Endodermal cell (in vitro differentiated cells): ENCODE measurements around the gene SPRED1. TPM values are rescaled to one million over a fixed set of nuclear protein-coding genes. Genes with fewer than 3 reads are reported as not detected.

Experiments used
- DNase-seq: peaks from one replicate; pipeline ENCODE4 v3.0.0-alpha.2; 2017
- H3K27ac ChIP-seq: 2 replicates; pipeline ENCODE4 v1.5.1; 2013; ENCODE audit warnings: mild to moderate bottlenecking, low read depth, low read length, moderate library complexity
- H3K27me3 ChIP-seq: 2 replicates; pipeline ENCODE4 v1.6.1; 2013; ENCODE audit warnings: mild to moderate bottlenecking, low read length, moderate library complexity; ENCODE audit not compliant: insufficient read depth, control insufficient read depth, poor library complexity, severe bottlenecking
- H3K36me3 ChIP-seq: 2 replicates; pipeline ENCODE4 v1.7.0; 2013; ENCODE audit warnings: mild to moderate bottlenecking, low read length, moderate library complexity; ENCODE audit not compliant: control insufficient read depth, insufficient read depth
- H3K4me1 ChIP-seq: one replicate; pipeline ENCODE4 v1.7.0; 2013; ENCODE audit warnings: low read length; ENCODE audit not compliant: control insufficient read depth, insufficient read depth
- H3K4me3 ChIP-seq: 2 replicates; pipeline ENCODE4 v1.5.1; 2013; ENCODE audit warnings: mild to moderate bottlenecking, low read length, moderate library complexity
- H3K9ac ChIP-seq: 2 replicates; pipeline ENCODE4 v1.6.1; 2013; ENCODE audit warnings: mild to moderate bottlenecking, low read length, moderate library complexity; ENCODE audit not compliant: poor library complexity, severe bottlenecking; ENCODE audit errors: extremely low read depth
- H3K9me3 ChIP-seq: 2 replicates; pipeline ENCODE4 v1.6.1; 2013; ENCODE audit warnings: mild to moderate bottlenecking, low read length, moderate library complexity; ENCODE audit not compliant: control insufficient read depth
- H3K27ac Mint-ChIP-seq: 2 replicates; pipeline ENCODE4 v1.8.0; 2020; ENCODE audit warnings: mixed read lengths
- H3K27me3 Mint-ChIP-seq: 2 replicates; pipeline ENCODE4 v1.8.0; 2021; ENCODE audit warnings: mild to moderate bottlenecking, mixed read lengths; ENCODE audit not compliant: insufficient read depth
- H3K36me3 Mint-ChIP-seq: 2 replicates; pipeline ENCODE4 v1.8.0; 2020; ENCODE audit warnings: low read depth, mixed read lengths
- H3K4me1 Mint-ChIP-seq: 2 replicates; pipeline ENCODE4 v1.8.0; 2020; ENCODE audit warnings: mixed read lengths
- H3K4me3 Mint-ChIP-seq: 2 replicates; pipeline ENCODE4 v1.8.0; 2020; ENCODE audit warnings: mild to moderate bottlenecking, moderate library complexity, mixed read lengths
- H3K9me3 Mint-ChIP-seq: 2 replicates; pipeline ENCODE4 v1.8.0; 2020; ENCODE audit warnings: mild to moderate bottlenecking, mixed read lengths
- WGBS, 2 experiments: methylation state at CpG; one replicate each; pipeline versions ENCODE4 v1.1.5 to v1.1.7; 2013; ENCODE audit warnings: missing lambda C conversion rate in 2 of 2, mixed read lengths in 1 of 2; ENCODE audit not compliant: insufficient coverage in 1 of 2, insufficient read length in 1 of 2; 5-methylcytosine and 5-hydroxymethylcytosine counted together
- total RNA-seq, 2 donors: library from RNA; stranded (reverse); fragmentation: NEBNext Ultra II Directional in 1 of 2; extraction: Animal tissue kit (Norgen Biotek cat#: 25700) in 1 of 2; gene quantifications; 2 replicates in 1 of 2; 3 replicates in 1 of 2; pipeline ENCODE4 v1.2.1, GENCODE V29; 2021
- TF ChIP-seq, protein P1 (sequence below): fragments of 200-600 bp; sonication (generic); conservative IDR thresholded peaks from 2 replicates; pipeline ENCODE4 v1.5.0; 2021; ENCODE audit warnings: antibody characterized with exemption, mild to moderate bottlenecking

SPRED1 gene
- total RNA-seq, 2 donors from 2014 or later = 50.8 to 61.7 TPM

DNA sequence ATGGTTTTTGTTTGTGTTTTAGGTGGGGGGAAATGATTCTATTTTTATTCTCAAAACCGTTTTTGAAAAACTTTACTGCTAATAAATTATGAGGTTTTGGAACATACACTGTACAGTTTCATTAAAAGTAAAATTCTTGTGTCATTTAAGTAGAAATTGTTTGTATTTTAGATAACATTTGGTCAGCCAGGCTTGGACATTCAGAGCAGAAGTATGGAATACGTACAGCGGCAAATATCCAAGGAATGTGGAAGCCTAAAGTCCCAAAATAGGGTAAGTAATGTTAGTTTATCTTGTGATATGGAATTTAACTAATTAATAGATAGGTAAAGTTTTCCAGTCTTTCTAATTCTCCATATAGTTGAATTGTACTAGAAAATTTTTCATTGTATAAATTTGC, 96.6 kb downstream of the SPRED1 start:
- Histone ChIP-seq H3K9ac (no peak overlapping the region), H3K36me3 (peaks cover 97% of the 10 kb centered on the region), H3K4me1 (no peaks in the 10 kb centered on the region), H3K9me3 (no peaks in the 10 kb centered on the region), H3K4me3 (no peak overlapping the region), H3K27ac (no peak overlapping the region), H3K27me3 (no peaks in the 10 kb centered on the region)
- no peak for DNase-seq
- peaks cover 38% of the 10 kb centered on the region for H3K36me3 Mint-ChIP-seq
- no peaks in the 10 kb centered on the region for H3K27me3 Mint-ChIP-seq
- TF ChIP-seq, protein P1, sequence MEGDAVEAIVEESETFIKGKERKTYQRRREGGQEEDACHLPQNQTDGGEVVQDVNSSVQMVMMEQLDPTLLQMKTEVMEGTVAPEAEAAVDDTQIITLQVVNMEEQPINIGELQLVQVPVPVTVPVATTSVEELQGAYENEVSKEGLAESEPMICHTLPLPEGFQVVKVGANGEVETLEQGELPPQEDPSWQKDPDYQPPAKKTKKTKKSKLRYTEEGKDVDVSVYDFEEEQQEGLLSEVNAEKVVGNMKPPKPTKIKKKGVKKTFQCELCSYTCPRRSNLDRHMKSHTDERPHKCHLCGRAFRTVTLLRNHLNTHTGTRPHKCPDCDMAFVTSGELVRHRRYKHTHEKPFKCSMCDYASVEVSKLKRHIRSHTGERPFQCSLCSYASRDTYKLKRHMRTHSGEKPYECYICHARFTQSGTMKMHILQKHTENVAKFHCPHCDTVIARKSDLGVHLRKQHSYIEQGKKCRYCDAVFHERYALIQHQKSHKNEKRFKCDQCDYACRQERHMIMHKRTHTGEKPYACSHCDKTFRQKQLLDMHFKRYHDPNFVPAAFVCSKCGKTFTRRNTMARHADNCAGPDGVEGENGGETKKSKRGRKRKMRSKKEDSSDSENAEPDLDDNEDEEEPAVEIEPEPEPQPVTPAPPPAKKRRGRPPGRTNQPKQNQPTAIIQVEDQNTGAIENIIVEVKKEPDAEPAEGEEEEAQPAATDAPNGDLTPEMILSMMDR = no peak
- no peaks in the 10 kb centered on the region for H3K9me3 Mint-ChIP-seq
- peak overlapping the region; percentile 32 for H3K27ac Mint-ChIP-seq
- H3K4me3 Mint-ChIP-seq = no peak overlapping the region
- peaks cover 1% of the 10 kb centered on the region for H3K4me1 Mint-ChIP-seq
- 90 to 98% methylated on average over 2 to 3 of the region's 3 CpGs for WGBS, 2 experiments

DNA sequence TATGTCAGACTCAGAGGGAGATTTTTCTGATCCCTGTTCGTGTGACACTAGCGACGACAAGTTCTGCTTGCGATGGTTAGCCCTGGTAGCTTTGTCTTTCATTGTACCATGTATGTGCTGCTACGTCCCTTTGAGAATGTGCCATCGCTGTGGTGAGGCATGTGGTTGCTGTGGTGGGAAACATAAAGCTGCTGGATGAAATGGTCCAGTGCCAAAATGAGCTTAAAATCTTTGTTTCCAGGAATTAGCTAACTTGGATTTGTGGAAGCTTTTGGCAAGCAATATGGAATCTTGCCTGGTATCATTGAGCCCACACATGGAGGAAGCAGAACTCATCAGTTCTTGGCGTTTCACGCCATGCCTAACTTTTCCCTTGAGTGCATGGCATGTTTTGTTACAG, 98.8 kb downstream of the SPRED1 start:
- Mint-ChIP-seq H3K9me3 (no peaks in the 10 kb centered on the region), H3K4me1 (peaks cover 1% of the 10 kb centered on the region), H3K27me3 (no peaks in the 10 kb centered on the region), H3K4me3 (no peak overlapping the region), H3K36me3 (peaks cover 32% of the 10 kb centered on the region), H3K27ac (no peak overlapping the region)
- WGBS, 2 experiments = 92 to 97% methylated on average over 6 to 8 of the region's 8 CpGs
- H3K36me3 ChIP-seq = peaks cover 95% of the 10 kb centered on the region
- H3K27me3 ChIP-seq = no peaks in the 10 kb centered on the region
- TF ChIP-seq, protein P1 = no peak
- no peaks in the 10 kb centered on the region for H3K4me1 ChIP-seq
- no peak overlapping the region for H3K9ac ChIP-seq
- no peak overlapping the region for H3K4me3 ChIP-seq
- no peaks in the 10 kb centered on the region for H3K9me3 ChIP-seq
- no peak overlapping the region for H3K27ac ChIP-seq
- no peak for DNase-seq

DNA sequence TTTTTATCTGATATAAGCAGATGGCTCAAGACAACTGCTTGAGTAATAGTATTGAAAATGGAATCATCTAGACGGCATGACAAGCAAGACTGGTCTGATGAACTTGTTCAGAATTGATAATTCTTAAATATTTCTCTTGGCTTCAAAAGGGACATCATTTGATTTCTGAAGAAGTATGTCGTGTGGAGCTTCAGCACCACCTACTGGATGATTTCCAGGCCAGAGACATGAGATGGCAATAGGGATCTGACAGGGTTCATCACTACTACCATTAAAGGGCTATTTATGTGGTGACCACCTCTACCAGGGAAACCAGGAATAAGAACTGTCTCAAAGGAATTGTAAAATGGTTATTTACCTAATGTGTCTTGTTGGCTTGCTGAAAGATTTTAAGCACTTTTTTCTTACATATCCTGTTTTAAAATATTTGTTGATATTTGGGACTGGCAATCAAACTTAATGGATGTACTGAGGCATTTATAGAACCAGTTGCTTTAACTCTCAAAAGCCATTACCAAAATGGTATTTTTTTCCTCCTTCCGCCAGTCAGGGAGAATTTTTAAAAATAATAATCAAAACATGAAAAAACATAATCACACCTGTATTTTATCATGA, 101.8 kb downstream of the SPRED1 start:
- peak; percentile 84 for DNase-seq
- Mint-ChIP-seq H3K4me3 (no peak overlapping the region), H3K27ac (no peak overlapping the region), H3K27me3 (no peaks in the 10 kb centered on the region), H3K9me3 (no peaks in the 10 kb centered on the region), H3K36me3 (peaks cover 22% of the 10 kb centered on the region), H3K4me1 (no peaks in the 10 kb centered on the region)
- TF ChIP-seq, protein P1 = peak; percentile 87
- WGBS, 2 experiments = 43 to 79% methylated on average over 1 to 3 of the region's 3 CpGs
- Histone ChIP-seq H3K36me3 (peaks cover 77% of the 10 kb centered on the region), H3K9ac (no peak overlapping the region), H3K27me3 (no peaks in the 10 kb centered on the region), H3K4me3 (no peak overlapping the region), H3K9me3 (no peaks in the 10 kb centered on the region), H3K27ac (no peak overlapping the region), H3K4me1 (no peaks in the 10 kb centered on the region)
